HUES6 (cell line): ENCODE measurements around the gene AFAP1L1.

ENCODE experiments used
- H3K27ac ChIP-seq: 2 replicates; pipeline ENCODE4 v1.7.0; 2013; ENCODE audit warnings: low read depth, mild to moderate bottlenecking, low read length, inconsistent platforms
- H3K27me3 ChIP-seq: 2 replicates; pipeline ENCODE4 v1.6.1; 2013; ENCODE audit warnings: low read length; ENCODE audit not compliant: control insufficient read depth, insufficient read depth
- H3K36me3 ChIP-seq: 2 replicates; pipeline ENCODE4 v1.6.1; 2013; ENCODE audit warnings: low read length; ENCODE audit not compliant: control insufficient read depth, insufficient read depth
- H3K4me1 ChIP-seq: 2 replicates; pipeline ENCODE4 v1.6.1; 2013; ENCODE audit warnings: low read length; ENCODE audit not compliant: control insufficient read depth, insufficient read depth
- H3K4me3 ChIP-seq: 2 replicates; pipeline ENCODE4 v1.5.1; 2013; ENCODE audit warnings: low read depth, low read length
- H3K9ac ChIP-seq: one replicate; pipeline ENCODE4 v1.6.1; 2013; ENCODE audit warnings: mild to moderate bottlenecking, low read length
- H3K9me3 ChIP-seq: 2 replicates; pipeline ENCODE4 v1.6.1; 2013; ENCODE audit warnings: low read depth, low read length; ENCODE audit not compliant: control insufficient read depth, insufficient read depth

AFAP1L1 gene

DNA sequence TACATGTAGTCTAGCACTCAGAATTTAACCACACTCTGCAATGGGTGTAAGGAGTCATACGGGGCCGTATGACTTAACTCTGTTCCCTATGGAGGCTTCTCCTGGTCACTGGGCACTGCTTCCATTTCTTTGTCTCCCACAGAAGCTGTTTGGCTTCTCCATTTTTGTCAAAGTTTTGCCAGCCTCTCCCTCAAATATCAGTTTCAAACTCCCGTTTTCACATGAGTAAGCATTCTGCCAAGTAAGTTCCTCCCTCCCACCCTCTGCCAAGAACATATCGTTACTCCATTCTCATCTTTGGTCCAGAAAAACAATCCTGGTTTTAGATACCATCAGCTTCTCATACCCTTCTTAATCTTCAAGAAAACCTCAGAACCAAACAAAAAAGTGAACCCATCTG is 6.1 kb downstream of the AFAP1L1 start:
- Histone ChIP-seq H3K9ac (no peak overlapping the region), H3K27me3 (peaks cover 45% of the 10 kb centered on the region), H3K4me1 (peaks cover 11% of the 10 kb centered on the region), H3K9me3 (no peaks in the 10 kb centered on the region), H3K27ac (no peak overlapping the region), H3K4me3 (no peak overlapping the region), H3K36me3 (no peaks in the 10 kb centered on the region)

- H3K27ac ChIP-seq, result no peak overlapping the region
- no peak overlapping the region for H3K9ac ChIP-seq
- H3K9me3 ChIP-seq, result no peaks in the 10 kb centered on the region
- peaks cover 3% of the 10 kb centered on the region; the same call in 1 of the 2 replicates for H3K4me1 ChIP-seq
- H3K36me3 ChIP-seq, result no peaks in the 10 kb centered on the region
- H3K4me3 ChIP-seq, result no peak overlapping the region
- peaks cover 37% of the 10 kb centered on the region for H3K27me3 ChIP-seq
Measured at GRCh38 chr5:149278451-149279210, 7.0 kb downstream of the AFAP1L1 start.

GRCh38 chr5:149279661-149280060 is 8.0 kb downstream of the AFAP1L1 start:
- Histone ChIP-seq H3K9ac (no peak overlapping the region), H3K36me3 (no peaks in the 10 kb centered on the region), H3K27ac (no peak overlapping the region)

DNA sequence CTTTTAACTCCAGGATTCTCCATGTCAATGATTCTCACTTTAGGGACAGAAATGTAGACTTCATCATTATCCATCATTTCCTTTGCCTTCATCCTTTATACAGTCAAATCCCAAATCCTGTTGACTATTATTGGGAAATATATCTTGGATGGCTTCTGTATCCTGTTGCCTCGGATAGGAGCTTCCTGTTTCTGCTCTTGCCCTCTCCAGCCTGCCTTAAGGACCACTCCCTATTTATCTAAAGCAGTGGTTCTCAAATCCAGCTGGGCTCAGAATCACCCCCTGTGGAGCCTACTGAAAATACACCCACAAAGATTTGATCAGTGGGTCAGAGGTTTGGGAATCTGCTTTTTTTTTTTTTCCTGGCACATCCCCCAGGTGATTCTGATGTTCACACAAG is 8.5 kb downstream of the AFAP1L1 start:
- H3K9me3 ChIP-seq, result no peaks in the 10 kb centered on the region
- no peaks in the 10 kb centered on the region for H3K4me1 ChIP-seq
- no peak overlapping the region for H3K9ac ChIP-seq
- H3K27me3 ChIP-seq, result peaks cover 31% of the 10 kb centered on the region
- H3K36me3 ChIP-seq, result no peaks in the 10 kb centered on the region
- no peak overlapping the region for H3K4me3 ChIP-seq
- no peak overlapping the region for H3K27ac ChIP-seq

More at GRCh38 chr5:149279661-149280060, 8.0 kb downstream of the AFAP1L1 start:
- Histone ChIP-seq H3K4me1 (no peaks in the 10 kb centered on the region), H3K4me3 (no peak overlapping the region), H3K9me3 (no peaks in the 10 kb centered on the region), H3K27me3 (peaks cover 30% of the 10 kb centered on the region)

GRCh38 chr5:149280802-149281201 is 9.1 kb downstream of the AFAP1L1 start:
- no peak overlapping the region for H3K9ac ChIP-seq
- no peaks in the 10 kb centered on the region for H3K9me3 ChIP-seq
- H3K36me3 ChIP-seq, result no peaks in the 10 kb centered on the region
- no peak overlapping the region for H3K27ac ChIP-seq
- H3K4me3 ChIP-seq, result no peak overlapping the region
- H3K27me3 ChIP-seq, result peaks cover 32% of the 10 kb centered on the region
- H3K4me1 ChIP-seq, result no peaks in the 10 kb centered on the region

- H3K4me1 ChIP-seq, result no peaks in the 10 kb centered on the region
Measured at GRCh38 chr5:149282027-149282965, 10.6 kb downstream of the AFAP1L1 start.

GRCh38 chr5:149282966-149283332 is 11.3 kb downstream of the AFAP1L1 start:
- Histone ChIP-seq H3K4me1 (no peaks in the 10 kb centered on the region), H3K36me3 (no peaks in the 10 kb centered on the region), H3K9me3 (no peaks in the 10 kb centered on the region), H3K27ac (no peak overlapping the region), H3K9ac (no peak overlapping the region), H3K4me3 (no peak overlapping the region), H3K27me3 (peaks cover 20% of the 10 kb centered on the region; the same call in 1 of the 2 replicates)

More at GRCh38 chr5:149282027-149282965, 10.6 kb downstream of the AFAP1L1 start:
- Histone ChIP-seq H3K27ac (no peak overlapping the region), H3K4me3 (no peak overlapping the region), H3K27me3 (peaks cover 26% of the 10 kb centered on the region; the same call in 1 of the 2 replicates), H3K9ac (no peak overlapping the region), H3K36me3 (no peaks in the 10 kb centered on the region), H3K9me3 (no peaks in the 10 kb centered on the region)

DNA sequence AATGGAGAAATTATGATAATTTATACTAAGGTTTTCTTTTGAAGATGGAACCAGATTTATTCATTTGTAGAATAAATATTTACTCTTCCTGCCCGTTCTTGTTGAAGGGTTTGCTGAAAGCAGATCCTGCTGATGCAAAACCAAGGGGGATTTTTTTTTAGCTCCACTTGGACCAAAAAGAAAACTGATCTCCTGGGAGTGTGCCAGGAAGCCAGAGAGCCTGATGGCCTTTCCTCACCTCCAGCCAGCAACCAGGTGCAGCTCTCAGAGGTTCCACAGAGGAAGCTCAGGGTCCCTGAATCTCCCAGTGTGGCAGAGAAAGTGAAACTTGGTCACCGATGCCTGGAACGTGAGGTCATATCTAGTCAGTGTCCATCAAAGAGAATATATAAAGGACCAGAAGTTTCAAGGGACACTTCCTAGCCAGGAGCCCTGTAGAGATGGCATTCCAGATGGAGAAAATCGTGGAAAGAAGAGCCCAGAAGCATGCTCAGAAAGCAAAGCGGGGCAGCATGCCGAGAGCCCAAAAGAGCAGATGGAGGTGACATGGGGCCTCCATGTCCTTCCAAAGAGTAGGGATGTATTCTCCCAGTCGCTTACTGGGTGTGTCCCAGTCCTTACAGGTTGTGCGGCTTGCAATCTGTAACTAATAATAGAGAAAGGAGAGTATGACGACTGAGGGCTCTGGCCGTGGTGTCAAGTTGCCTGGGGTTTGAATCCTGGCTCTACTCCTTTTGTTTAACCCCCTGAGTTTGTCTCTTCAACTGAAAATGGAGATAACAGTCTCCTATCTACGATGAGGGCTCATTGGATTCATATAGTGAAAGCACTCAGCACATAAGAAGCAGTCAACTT is 12.2 kb downstream of the AFAP1L1 start:
- H3K4me1 ChIP-seq, result no peaks in the 10 kb centered on the region
- no peaks in the 10 kb centered on the region for H3K9me3 ChIP-seq
- no peak overlapping the region for H3K27ac ChIP-seq
- H3K9ac ChIP-seq, result no peak overlapping the region
- no peaks in the 10 kb centered on the region for H3K36me3 ChIP-seq
- H3K4me3 ChIP-seq, result no peak overlapping the region
- peaks cover 12% of the 10 kb centered on the region; the same call in 1 of the 2 replicates for H3K27me3 ChIP-seq

DNA sequence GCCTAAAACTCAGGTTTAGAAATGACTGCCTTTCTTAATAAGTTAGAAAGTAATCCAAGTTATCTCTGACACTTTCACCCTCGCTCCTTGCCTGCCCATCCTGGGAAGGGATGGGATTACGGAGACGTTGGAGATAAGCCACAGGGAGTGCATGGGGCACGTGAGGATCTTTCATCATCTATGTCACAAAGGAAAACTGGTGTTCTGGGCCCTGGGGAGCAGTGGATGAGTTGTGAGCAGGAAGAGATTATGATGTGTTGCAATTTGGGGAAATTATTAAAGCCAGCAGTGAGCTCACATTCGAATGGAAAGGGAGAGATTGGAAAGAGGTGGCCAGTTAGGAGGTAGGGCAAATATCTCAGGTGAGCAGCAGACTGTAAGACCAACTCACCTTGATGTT is 12.8 kb downstream of the AFAP1L1 start:
- H3K36me3 ChIP-seq, result no peaks in the 10 kb centered on the region
- peaks cover 6% of the 10 kb centered on the region; the same call in 1 of the 2 replicates for H3K27me3 ChIP-seq
- no peaks in the 10 kb centered on the region for H3K4me1 ChIP-seq
- no peaks in the 10 kb centered on the region for H3K9me3 ChIP-seq
- no peak overlapping the region for H3K4me3 ChIP-seq
- no peak overlapping the region for H3K27ac ChIP-seq
- H3K9ac ChIP-seq, result no peak overlapping the region

- H3K27ac ChIP-seq, result no peak overlapping the region
- no peaks in the 10 kb centered on the region for H3K36me3 ChIP-seq
- H3K9me3 ChIP-seq, result no peaks in the 10 kb centered on the region
- peaks cover 2% of the 10 kb centered on the region; the same call in 1 of the 2 replicates for H3K27me3 ChIP-seq
- no peak overlapping the region for H3K9ac ChIP-seq
- no peaks in the 10 kb centered on the region for H3K4me1 ChIP-seq
- H3K4me3 ChIP-seq, result no peak overlapping the region
Measured at GRCh38 chr5:149285153-149285552, 13.5 kb downstream of the AFAP1L1 start.
